H9 (cell line): ENCODE results near the gene EPB41L1. TPM values are rescaled to one million over a fixed set of nuclear protein-coding genes. Genes with fewer than 3 reads are reported as not detected.

Source experiments
- DNase-seq: peaks from one replicate; pipeline ENCODE4 v3.0.0-alpha.2; 2017
- H2AFZ ChIP-seq: one replicate; pipeline ENCODE4 v1.6.1; 2013; ENCODE audit warnings: mild to moderate bottlenecking, low read length, control low read depth, moderate library complexity
- H2AK5ac ChIP-seq: 2 replicates; pipeline ENCODE4 v1.6.1; 2013; ENCODE audit warnings: low read length, control low read depth, mixed read lengths; ENCODE audit not compliant: insufficient read length
- H2BK120ac ChIP-seq: one replicate; pipeline ENCODE4 v1.6.1; 2013; ENCODE audit warnings: low read depth, mild to moderate bottlenecking, low read length, control low read depth, inconsistent platforms; ENCODE audit not compliant: poor library complexity, severe bottlenecking
- H2BK12ac ChIP-seq: 2 replicates; pipeline ENCODE4 v1.6.1; 2013; ENCODE audit warnings: low read length, control low read depth, mixed read lengths, low read depth; ENCODE audit not compliant: insufficient read length
- H2BK15ac ChIP-seq: 2 replicates; pipeline ENCODE4 v1.6.1; 2013; ENCODE audit warnings: low read depth, low read length, control low read depth
- H2BK20ac ChIP-seq: one replicate; pipeline ENCODE4 v1.6.1; 2013; ENCODE audit warnings: low read depth, mild to moderate bottlenecking, low read length, control low read depth, inconsistent platforms; ENCODE audit not compliant: poor library complexity, severe bottlenecking
- H2BK5ac ChIP-seq: 2 replicates; pipeline ENCODE4 v1.6.1; 2013; ENCODE audit warnings: low read length, control low read depth, mixed read lengths; ENCODE audit not compliant: insufficient read length
- H3K14ac ChIP-seq: 2 replicates; pipeline ENCODE4 v1.6.1; 2013; ENCODE audit warnings: low read length, control low read depth; ENCODE audit not compliant: insufficient read depth
- H3K18ac ChIP-seq: 2 replicates; pipeline ENCODE4 v1.6.1; 2013; ENCODE audit warnings: low read depth, mild to moderate bottlenecking, mixed read lengths, low read length, control low read depth; ENCODE audit not compliant: insufficient read length
- H3K23ac ChIP-seq: 2 replicates; pipeline ENCODE4 v1.6.1; 2013; ENCODE audit warnings: low read length, control low read depth, mixed read lengths, low read depth; ENCODE audit not compliant: insufficient read length
- H3K23me2 ChIP-seq: 2 replicates; pipeline ENCODE4 v1.6.1; 2013; ENCODE audit warnings: low read depth, mild to moderate bottlenecking, mixed read lengths, low read length, control low read depth; ENCODE audit not compliant: insufficient read length, poor library complexity, severe bottlenecking
- H3K27ac ChIP-seq: 2 replicates; pipeline ENCODE4 v1.5.1; 2013; ENCODE audit warnings: low read length, control low read depth, mixed read lengths, low read depth; ENCODE audit not compliant: insufficient read length
- H3K27me3 ChIP-seq: 2 replicates; pipeline ENCODE4 v1.6.1; 2013; ENCODE audit warnings: low read length, control low read depth, inconsistent platforms; ENCODE audit not compliant: insufficient read depth
- H3K4ac ChIP-seq: 2 replicates; pipeline ENCODE4 v1.6.1; 2013; ENCODE audit warnings: low read depth, mild to moderate bottlenecking, control low read depth, inconsistent platforms, low read length, moderate library complexity
- H3K4me1 ChIP-seq: 2 replicates; pipeline ENCODE4 v1.6.1; 2013; ENCODE audit warnings: low read length, control low read depth, inconsistent platforms; ENCODE audit not compliant: insufficient read depth
- H3K4me2 ChIP-seq: 2 replicates; pipeline ENCODE4 v1.6.1; 2013; ENCODE audit warnings: low read length, control low read depth, mixed read lengths; ENCODE audit not compliant: insufficient read length, insufficient read depth
- H3K56ac ChIP-seq: 2 replicates; pipeline ENCODE4 v1.6.1; 2013; ENCODE audit warnings: low read depth, mild to moderate bottlenecking, mixed read lengths, low read length, control low read depth; ENCODE audit not compliant: insufficient read length
- H3K79me1 ChIP-seq: 2 replicates; pipeline ENCODE4 v1.6.1; 2013; ENCODE audit warnings: low read depth, mild to moderate bottlenecking, moderate library complexity, low read length, control low read depth, inconsistent platforms; ENCODE audit not compliant: insufficient read depth, poor library complexity, severe bottlenecking
- H3K79me2 ChIP-seq: 2 replicates; pipeline ENCODE4 v1.6.1; 2013; ENCODE audit warnings: low read length, control low read depth, inconsistent platforms; ENCODE audit not compliant: insufficient read depth
- H3K9ac ChIP-seq: 2 replicates; pipeline ENCODE4 v1.6.1; 2013; ENCODE audit warnings: low read length, control low read depth, mixed read lengths; ENCODE audit not compliant: insufficient read length; ENCODE audit errors: extremely low read depth
- H3K9me3 ChIP-seq: one replicate; pipeline ENCODE4 v1.6.1; 2013; ENCODE audit warnings: low read depth, low read length, inconsistent platforms; ENCODE audit not compliant: control insufficient read depth
- H3T11ph ChIP-seq: one replicate; pipeline ENCODE4 v1.6.1; 2013; ENCODE audit warnings: mild to moderate bottlenecking, low read length, control low read depth, inconsistent platforms
- H4K20me1 ChIP-seq: one replicate; pipeline ENCODE4 v1.6.1; 2013; ENCODE audit not compliant: control insufficient read depth, insufficient read length, insufficient read depth
- H4K5ac ChIP-seq: 2 replicates; pipeline ENCODE4 v1.6.1; 2013; ENCODE audit warnings: low read depth, mild to moderate bottlenecking, mixed read lengths, low read length, control low read depth; ENCODE audit not compliant: insufficient read length
- H4K8ac ChIP-seq: replicated peaks from 2 replicates; pipeline ENCODE4 v1.6.1; 2013; ENCODE audit warnings: low read length, control low read depth, mixed read lengths, low read depth; ENCODE audit not compliant: insufficient read length
- H4K91ac ChIP-seq: 2 replicates; pipeline ENCODE4 v1.6.1; 2013; ENCODE audit warnings: low read depth, mild to moderate bottlenecking, moderate library complexity, mixed read lengths, low read length, control low read depth; ENCODE audit not compliant: insufficient read length
- H3K27ac Mint-ChIP-seq, 3 experiments: 2 replicates in 2 of 3; 3 replicates in 1 of 3; pipeline ENCODE4 v1.8.0; 2020 to 2021; ENCODE audit warnings: mixed read lengths in 3 of 3, mild to moderate bottlenecking in 1 of 3, moderate library complexity in 1 of 3
- H3K27me3 Mint-ChIP-seq: 2 replicates; pipeline ENCODE4 v1.8.0; 2021; ENCODE audit warnings: low read depth, mild to moderate bottlenecking, moderate library complexity, mixed read lengths
- H3K36me3 Mint-ChIP-seq, 3 experiments: 2 replicates in 2 of 3; 3 replicates in 1 of 3; pipeline ENCODE4 v1.8.0; 2020 to 2021; ENCODE audit warnings: low read depth in 3 of 3, mixed read lengths in 3 of 3; ENCODE audit not compliant: insufficient read depth in 1 of 3
- H3K4me1 Mint-ChIP-seq, 2 experiments: 2 replicates each; pipeline ENCODE4 v1.8.0; 2020; ENCODE audit warnings: mixed read lengths in 2 of 2
- H3K4me3 Mint-ChIP-seq, 2 experiments: 2 replicates in 1 of 2; 3 replicates in 1 of 2; pipeline ENCODE4 v1.8.0; 2020 to 2021; ENCODE audit warnings: mild to moderate bottlenecking in 2 of 2, mixed read lengths in 2 of 2, moderate library complexity in 1 of 2
- H3K9me3 Mint-ChIP-seq, 2 experiments: 2 replicates in 1 of 2; 3 replicates in 1 of 2; pipeline ENCODE4 v1.8.0; 2020; ENCODE audit warnings: mild to moderate bottlenecking in 2 of 2, mixed read lengths in 2 of 2, moderate library complexity in 1 of 2
- WGBS: extraction: QIAGEN DNeasy Blood & Tissue Kit; methylation state at CpG from one replicate; pipeline ENCODE4 v1.1.7; 2013; ENCODE audit warnings: missing lambda C conversion rate, low lambda C conversion rate, mixed read lengths; ENCODE audit not compliant: insufficient read length; ENCODE audit errors: extremely low coverage; 5-methylcytosine and 5-hydroxymethylcytosine counted together
- total RNA-seq: library from RNA; stranded (reverse); gene quantifications from 2 replicates; pipeline ENCODE4 v1.2.1, GENCODE V29; 2021
- TF ChIP-seq, protein P1 (sequence below): fragments of 200-600 bp; sonication (generic); conservative IDR thresholded peaks from 3 replicates; pipeline ENCODE4 v1.8.0; 2021; ENCODE audit warnings: antibody characterized with exemption, mild to moderate bottlenecking

Gene EPB41L1
- total RNA-seq, 1 experiment from 2014 or later = 31.1 TPM

DNA sequence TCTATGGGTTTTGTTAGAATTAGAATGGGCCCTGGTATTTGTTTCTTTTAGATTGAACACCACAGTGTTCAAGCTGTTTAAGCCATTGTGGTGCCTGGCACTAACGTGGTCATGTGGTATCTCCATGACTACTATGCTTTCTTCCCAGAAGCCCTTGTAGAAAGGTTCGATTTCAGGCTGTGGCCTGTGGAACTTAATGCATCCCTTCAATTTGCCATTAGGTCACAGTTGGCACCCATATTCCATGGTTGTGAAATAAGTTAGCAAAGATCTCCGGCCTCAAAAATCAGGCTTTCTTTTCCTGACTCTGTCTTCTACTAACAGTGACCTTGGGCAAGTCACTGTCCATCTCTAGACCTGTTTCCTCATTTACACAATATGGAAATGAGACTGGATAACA is 50.5 kb downstream of the EPB41L1 start:
- peaks cover 0 to 4% (median 2%) of the 10 kb centered on the region in 3 experiments; a peak in 2 of 7 replicates for H3K36me3 Mint-ChIP-seq
- Histone ChIP-seq H3K23me2 (no peaks in the 10 kb centered on the region), H3T11ph (no peak overlapping the region), H3K18ac (no peak overlapping the region), H4K91ac (no peak overlapping the region), H2BK5ac (no peak overlapping the region), H3K9ac (no peak overlapping the region), H2AFZ (no peak overlapping the region), H3K14ac (no peak overlapping the region), H2BK12ac (no peak overlapping the region), H2BK15ac (no peak overlapping the region), H4K20me1 (no peaks in the 10 kb centered on the region), H3K79me2 (no peaks in the 10 kb centered on the region), H3K4me1 (no peaks in the 10 kb centered on the region), H2BK20ac (no peak overlapping the region), H3K4ac (no peak overlapping the region), H3K9me3 (no peaks in the 10 kb centered on the region), H2AK5ac (no peak overlapping the region), H3K56ac (no peak overlapping the region), H2BK120ac (no peak overlapping the region), H3K79me1 (no peaks in the 10 kb centered on the region), H3K27ac (no peak overlapping the region), H3K27me3 (no peaks in the 10 kb centered on the region), H3K23ac (no peak overlapping the region), H3K4me2 (no peak overlapping the region), H4K8ac (no peak overlapping the region), H4K5ac (no peak overlapping the region)
- peaks cover 11 to 15% of the 10 kb centered on the region in 2 experiments for H3K4me1 Mint-ChIP-seq
- no peak overlapping the region for H3K27ac Mint-ChIP-seq
- H3K4me3 Mint-ChIP-seq = no peak overlapping the region
- WGBS = no CpG with 5 or more reads among the region's 3 CpGs
- TF ChIP-seq, protein P1, sequence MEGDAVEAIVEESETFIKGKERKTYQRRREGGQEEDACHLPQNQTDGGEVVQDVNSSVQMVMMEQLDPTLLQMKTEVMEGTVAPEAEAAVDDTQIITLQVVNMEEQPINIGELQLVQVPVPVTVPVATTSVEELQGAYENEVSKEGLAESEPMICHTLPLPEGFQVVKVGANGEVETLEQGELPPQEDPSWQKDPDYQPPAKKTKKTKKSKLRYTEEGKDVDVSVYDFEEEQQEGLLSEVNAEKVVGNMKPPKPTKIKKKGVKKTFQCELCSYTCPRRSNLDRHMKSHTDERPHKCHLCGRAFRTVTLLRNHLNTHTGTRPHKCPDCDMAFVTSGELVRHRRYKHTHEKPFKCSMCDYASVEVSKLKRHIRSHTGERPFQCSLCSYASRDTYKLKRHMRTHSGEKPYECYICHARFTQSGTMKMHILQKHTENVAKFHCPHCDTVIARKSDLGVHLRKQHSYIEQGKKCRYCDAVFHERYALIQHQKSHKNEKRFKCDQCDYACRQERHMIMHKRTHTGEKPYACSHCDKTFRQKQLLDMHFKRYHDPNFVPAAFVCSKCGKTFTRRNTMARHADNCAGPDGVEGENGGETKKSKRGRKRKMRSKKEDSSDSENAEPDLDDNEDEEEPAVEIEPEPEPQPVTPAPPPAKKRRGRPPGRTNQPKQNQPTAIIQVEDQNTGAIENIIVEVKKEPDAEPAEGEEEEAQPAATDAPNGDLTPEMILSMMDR = no peak
- DNase-seq = no peak
- peaks cover 0 to 1% of the 10 kb centered on the region in 2 experiments; a peak in 1 of 5 replicates for H3K9me3 Mint-ChIP-seq
- H3K27me3 Mint-ChIP-seq = no peaks in the 10 kb centered on the region; the same call in 1 of the 2 replicates
